Smooth muscle cell (in vitro differentiated cells): Measurements from ENCODE around the gene WFIKKN1. TPM values are rescaled to one million over a fixed set of nuclear protein-coding genes. Genes with fewer than 3 reads are reported as not detected.

ENCODE experiments used
- DNase-seq: peaks from one replicate; lab custom pipeline; 2025; ENCODE audit not compliant: unreplicated experiment; lab: John Stamatoyannopoulos, UW
- H2AFZ ChIP-seq: fragments of 200-600 bp; sonication (generic); 2 replicates; pipeline ENCODE4 v1.6.0; 2016; ENCODE audit warnings: antibody characterized with exemption, low read depth, mild to moderate bottlenecking
- H3F3A ChIP-seq: fragments of 200-600 bp; sonication (generic); 2 replicates; pipeline ENCODE4 v1.6.0; 2017; ENCODE audit warnings: antibody characterized with exemption, low read depth
- H3K27ac ChIP-seq: fragments of 200-600 bp; sonication (generic); 2 replicates; pipeline ENCODE4 v1.5.1; 2016; ENCODE audit warnings: low read depth, mild to moderate bottlenecking
- H3K27me3 ChIP-seq: fragments of 200-600 bp; sonication (generic); 2 replicates; pipeline ENCODE4 v1.6.1; 2016; ENCODE audit warnings: low read depth, mild to moderate bottlenecking
- H3K36me3 ChIP-seq: fragments of 200-600 bp; sonication (generic); 2 replicates; pipeline ENCODE4 v1.5.1; 2016; ENCODE audit warnings: low read depth
- H3K4me1 ChIP-seq: fragments of 200-600 bp; sonication (generic); 2 replicates; pipeline ENCODE4 v1.5.1; 2016; ENCODE audit warnings: low read depth
- H3K4me2 ChIP-seq: fragments of 200-600 bp; sonication (generic); 2 replicates; pipeline ENCODE4 v1.6.0; 2016; ENCODE audit warnings: mild to moderate bottlenecking
- H3K4me3 ChIP-seq: fragments of 200-600 bp; sonication (generic); 2 replicates; pipeline ENCODE4 v1.5.1; 2016; ENCODE audit warnings: mild to moderate bottlenecking
- H3K79me2 ChIP-seq: fragments of 200-600 bp; sonication (generic); 2 replicates; pipeline ENCODE4 v1.6.0; 2016; ENCODE audit warnings: low read depth, mild to moderate bottlenecking
- H3K9ac ChIP-seq: fragments of 200-600 bp; sonication (generic); 2 replicates; pipeline ENCODE4 v1.6.0; 2016; ENCODE audit warnings: low read depth
- H3K9me3 ChIP-seq: fragments of 200-600 bp; sonication (generic); replicated peaks from 2 replicates; pipeline ENCODE4 v1.5.1; 2016; ENCODE audit warnings: low read depth
- H4K20me1 ChIP-seq: fragments of 200-600 bp; sonication (generic); 2 replicates; pipeline ENCODE4 v1.6.0; 2016; ENCODE audit warnings: low read depth
- CTCF ChIP-seq: fragments of 200-600 bp; sonication (generic); IDR thresholded peaks from 2 replicates; pipeline ENCODE4 v1.5.1; 2017; ENCODE audit warnings: borderline replicate concordance, mild to moderate bottlenecking, antibody characterized with exemption; ENCODE audit not compliant: insufficient read depth, poor library complexity, severe bottlenecking
- WGBS: methylation state at CpG from one replicate; pipeline ENCODE4 v1.1.7; 2016; ENCODE audit warnings: low lambda C conversion rate; 5-methylcytosine and 5-hydroxymethylcytosine counted together
- polyA plus RNA-seq: library from polyadenylated mRNA; unstranded; fragments of >200 nt; fragmentation: Nextera tagmentation; extraction: Ambion mirVana; gene quantifications from 2 replicates; pipeline ENCODE4 v1.2.1, GENCODE V29; 2016
- total RNA-seq: library from RNA; depleted of rRNA; stranded (reverse); fragments of >200 nt; gene quantifications from 2 replicates; pipeline ENCODE4 v1.2.3, GENCODE V29; 2014

The WFIKKN1 gene
- total and polyA plus RNA-seq, 2 experiments from 2014 or later = 0.77 TPM; not detected in 1

- H3K27ac ChIP-seq = no peak overlapping the region
- H3K4me2 ChIP-seq = no peak overlapping the region
- DNase-seq = no peak
- peaks cover 35% of the 10 kb centered on the region for H3K4me1 ChIP-seq
- H3K4me3 ChIP-seq = no peak overlapping the region
- no peak for TF ChIP-seq CTCF
- no peaks in the 10 kb centered on the region for H3K27me3 ChIP-seq
- H3K9ac ChIP-seq = no peak overlapping the region
- no peaks in the 10 kb centered on the region for H3K36me3 ChIP-seq
- peaks cover 10% of the 10 kb centered on the region for H3K79me2 ChIP-seq
- WGBS = 96% methylated on average over 22 of the region's 22 CpGs
- peaks cover 11% of the 10 kb centered on the region for H4K20me1 ChIP-seq
- no peak overlapping the region for H2AFZ ChIP-seq
- H3K9me3 ChIP-seq = no peaks in the 10 kb centered on the region
- H3F3A ChIP-seq = peaks cover 15% of the 10 kb centered on the region
Observed at GRCh38 chr16:634051-634670, 3.4 kb downstream of the WFIKKN1 start.

GRCh38 chr16:634996-635395 is 4.2 kb downstream of the WFIKKN1 start:
- Histone ChIP-seq H3K9me3 (no peaks in the 10 kb centered on the region), H3K4me1 (peaks cover 27% of the 10 kb centered on the region), H4K20me1 (peaks cover 11% of the 10 kb centered on the region), H3K9ac (no peak overlapping the region), H3K4me2 (peak overlapping the region; percentile 89), H3K79me2 (peaks cover 10% of the 10 kb centered on the region), H3K4me3 (peak overlapping the region; percentile 99), H3K27me3 (no peaks in the 10 kb centered on the region), H2AFZ (no peak overlapping the region), H3K36me3 (no peaks in the 10 kb centered on the region), H3F3A (peaks cover 19% of the 10 kb centered on the region), H3K27ac (no peak overlapping the region)
- no peak for TF ChIP-seq CTCF
- 95% methylated on average over 7 of the region's 7 CpGs for WGBS
- DNase-seq = no peak

GRCh38 chr16:635573-636205 is 4.9 kb downstream of the WFIKKN1 start:
- H3K4me3 ChIP-seq = peak overlapping the region; percentile 99
- no peaks in the 10 kb centered on the region for H3K9me3 ChIP-seq
- DNase-seq = no peak
- no peaks in the 10 kb centered on the region for H3K36me3 ChIP-seq
- H3F3A ChIP-seq = peaks cover 13% of the 10 kb centered on the region
- no peak overlapping the region for H2AFZ ChIP-seq
- H4K20me1 ChIP-seq = peaks cover 11% of the 10 kb centered on the region
- TF ChIP-seq CTCF = no peak
- peaks cover 10% of the 10 kb centered on the region for H3K79me2 ChIP-seq
- H3K27me3 ChIP-seq = no peaks in the 10 kb centered on the region
- H3K9ac ChIP-seq = peak overlapping the region; percentile 67
- peaks cover 21% of the 10 kb centered on the region for H3K4me1 ChIP-seq
- 12% methylated on average over 45 of the region's 55 CpGs for WGBS
- no peak overlapping the region for H3K27ac ChIP-seq
- peak overlapping the region; percentile 89 for H3K4me2 ChIP-seq
